AG09309 (cell line): ENCODE results near the gene DCBLD2.

Source experiments
- DNase-seq: peaks from one replicate; pipeline ENCODE4 v3.0.0-alpha.2; 2010; ENCODE audit warnings: low read depth
- H3K4me3 ChIP-seq: 2 replicates; pipeline ENCODE4 v1.5.1; 2011; ENCODE audit warnings: mild to moderate bottlenecking, low read depth, low read length, moderate library complexity; ENCODE audit not compliant: control insufficient read depth
- CTCF ChIP-seq: IDR thresholded peaks from 2 replicates; pipeline ENCODE4 v1.5.1; 2011; ENCODE audit warnings: mild to moderate bottlenecking, low read depth, low read length, inconsistent platforms; ENCODE audit not compliant: insufficient read depth, control insufficient read depth; ENCODE audit errors: missing control alignments

The DCBLD2 gene

GRCh38 chr3:98903099-98903498 lies 1.6 kb upstream of the DCBLD2 start:
- TF ChIP-seq CTCF: no peak
- no peak overlapping the region for H3K4me3 ChIP-seq
- DNase-seq: no peak

GRCh38 chr3:98902351-98902740 lies 851 bp upstream of the DCBLD2 start:
- TF ChIP-seq CTCF: no peak
- H3K4me3 ChIP-seq: peak overlapping the region; percentile 54
- no peak for DNase-seq

- peak overlapping the region; percentile 76 for H3K4me3 ChIP-seq
- TF ChIP-seq CTCF: no peak
- DNase-seq: no peak
Measured at GRCh38 chr3:98901119-98901391, 440 bp downstream of the DCBLD2 start.

- TF ChIP-seq CTCF: no peak
- peak overlapping the region; percentile 76 for H3K4me3 ChIP-seq
- no peak for DNase-seq
Measured at GRCh38 chr3:98900265-98901118, 1.0 kb downstream of the DCBLD2 start.

GRCh38 chr3:98897701-98898100 lies 3.8 kb downstream of the DCBLD2 start:
- H3K4me3 ChIP-seq: peak overlapping the region; percentile 4
- TF ChIP-seq CTCF: no peak
- no peak for DNase-seq

- H3K4me3 ChIP-seq: no peak overlapping the region
- DNase-seq: no peak
- TF ChIP-seq CTCF: no peak
Measured at GRCh38 chr3:98894791-98895576, 6.5 kb downstream of the DCBLD2 start.

GRCh38 chr3:98893740-98894139 lies 7.8 kb downstream of the DCBLD2 start:
- TF ChIP-seq CTCF: no peak
- no peak for DNase-seq
- no peak overlapping the region for H3K4me3 ChIP-seq
